ENCODE results near the gene TVP23B.
A peak's percentile ranks its signal among the peaks of the same experiment; 100 is the strongest.
"Not testable (repeated sequence)": the region's sequence is repeated elsewhere in the genome, so short reads cannot be mapped to it uniquely, and the experiment has no call there.

Gene TVP23B

DNA sequence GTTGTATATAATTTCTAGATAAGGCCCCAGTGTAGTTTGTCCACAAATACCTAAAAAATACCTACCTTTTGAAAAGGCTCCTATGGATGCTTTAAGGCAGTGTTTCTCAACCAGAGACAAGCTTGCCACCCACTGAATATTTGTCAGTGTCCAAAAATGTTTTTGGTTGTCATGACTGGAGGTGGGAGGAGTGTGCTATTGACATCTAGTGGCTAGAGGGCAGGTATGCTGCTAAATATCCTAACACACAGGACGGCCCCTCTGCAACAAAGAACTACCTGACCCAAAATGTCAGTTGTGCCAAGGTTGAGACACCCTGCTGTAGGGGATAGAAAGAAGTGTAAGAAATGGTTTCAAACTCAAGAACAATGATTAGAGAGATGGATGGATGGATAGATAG, 10.4 kb downstream of the TVP23B start:
- DNase-seq (ENCODE audit: low read depth) = not testable (repeated sequence)

GRCh38 chr17:18794841-18795240, 13.9 kb downstream of the TVP23B start:
- not testable (repeated sequence) for DNase-seq (ENCODE audit: low read depth)

GRCh38 chr17:18796887-18797286, 15.9 kb downstream of the TVP23B start:
- DNase-seq (ENCODE audit: low read depth) = not testable (repeated sequence)

DNA sequence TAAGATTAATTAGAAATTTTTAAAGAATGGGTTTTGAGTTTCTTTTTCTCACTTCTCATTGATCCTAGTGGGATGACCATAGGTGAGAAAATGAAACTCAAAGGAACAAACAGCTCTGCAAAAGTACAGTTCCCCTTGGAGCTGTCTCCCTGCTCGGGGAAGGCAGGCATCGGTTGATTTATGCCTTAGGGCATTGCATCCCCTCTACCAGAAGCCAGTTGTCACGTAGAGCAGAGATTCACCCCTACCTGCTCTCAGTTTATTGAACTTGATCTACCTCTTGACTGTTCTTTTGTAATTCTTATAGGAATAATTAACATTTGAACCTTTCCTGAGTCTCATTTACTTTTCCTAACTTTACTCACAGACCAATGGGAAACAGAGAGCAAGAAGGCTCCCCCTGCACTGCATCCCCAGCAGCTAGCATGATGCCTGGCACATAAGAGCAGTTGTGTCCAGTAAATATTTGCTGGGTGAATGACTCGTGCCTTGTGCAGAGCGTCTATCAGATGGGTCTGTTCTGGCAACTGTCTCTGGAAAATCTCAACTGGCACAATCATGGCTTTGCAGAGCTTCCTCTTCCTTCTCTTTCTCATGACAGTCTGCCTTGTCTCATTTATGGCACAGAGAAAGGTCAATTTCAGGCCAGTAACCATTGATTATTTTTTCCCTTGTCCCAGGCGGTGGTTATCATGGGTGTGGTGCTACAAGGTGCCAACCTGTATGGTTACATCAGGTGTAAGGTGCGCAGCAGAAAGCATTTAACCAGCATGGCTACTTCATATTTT, 22.7 kb downstream of the TVP23B start:
- not testable (repeated sequence) for DNase-seq (ENCODE audit: low read depth)

DNA sequence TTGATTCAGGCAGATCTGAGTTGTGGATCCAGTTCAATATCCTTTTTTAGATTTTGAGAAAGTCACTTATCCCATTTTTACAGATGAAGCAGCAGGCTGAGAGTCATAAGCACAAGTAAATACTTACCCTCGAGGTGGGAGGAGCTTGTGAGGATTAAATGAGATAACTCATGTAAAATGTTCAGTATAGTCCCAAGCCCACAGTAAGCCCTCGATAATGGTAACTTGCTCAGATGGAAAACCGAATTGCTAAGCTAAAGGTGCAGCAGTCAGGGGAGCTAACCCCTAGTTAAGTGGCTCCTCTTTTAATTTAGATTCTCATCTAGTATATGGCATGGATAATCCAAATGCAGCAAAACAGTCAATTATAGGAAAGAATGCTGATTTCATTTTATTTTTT, 34.9 kb downstream of the TVP23B start:
- not testable (repeated sequence) for DNase-seq (ENCODE audit: low read depth)

DNA sequence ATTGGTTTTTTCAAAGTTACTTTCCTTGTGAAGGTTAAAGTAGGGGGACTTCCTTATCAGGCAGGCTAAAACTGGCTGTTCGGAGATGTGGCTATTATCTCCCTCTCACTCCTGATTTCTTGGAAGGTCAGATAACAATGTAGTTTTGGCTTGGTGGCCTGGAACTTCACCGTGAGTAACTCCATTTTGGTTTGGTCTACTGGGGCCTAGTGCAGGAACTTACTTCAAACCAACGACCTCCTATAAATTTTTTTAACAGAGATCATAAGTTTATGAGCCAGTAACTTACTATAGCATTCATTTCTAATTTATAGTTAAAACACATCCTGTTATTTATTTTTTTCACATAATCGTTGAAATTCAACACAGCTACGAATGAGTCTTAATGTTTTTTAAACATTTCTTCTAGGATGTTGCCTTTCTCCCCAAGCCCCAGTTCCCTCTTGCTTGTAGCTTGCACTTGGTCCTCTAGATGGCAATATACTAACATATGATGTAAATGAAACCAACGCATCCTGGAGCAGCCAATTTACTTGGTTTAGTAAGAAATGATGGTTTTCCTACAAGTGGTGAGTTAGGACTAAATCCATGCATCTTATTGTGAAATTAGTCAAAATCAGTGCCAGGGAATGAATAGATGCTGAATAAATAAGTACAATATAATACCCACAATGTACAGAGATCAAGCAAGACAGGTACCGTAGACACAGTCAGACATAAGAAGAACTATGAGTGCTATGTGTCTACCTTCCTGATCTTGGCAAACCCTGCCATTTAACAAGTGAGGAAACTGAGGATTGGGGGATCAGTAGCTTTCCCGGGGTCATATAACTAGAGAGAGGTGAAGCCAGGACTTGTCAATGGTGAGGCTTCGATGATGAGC, 35.7 kb downstream of the TVP23B start:
- peak; percentile 14 for DNase-seq (ENCODE audit: low read depth)

- not testable (repeated sequence) for DNase-seq (ENCODE audit: low read depth)
Measured at GRCh38 chr17:18821430-18821829, 40.4 kb downstream of the TVP23B start.

- DNase-seq (ENCODE audit: low read depth) = not testable (repeated sequence)
Measured at GRCh38 chr17:18827613-18828012, 46.6 kb downstream of the TVP23B start.

DNA sequence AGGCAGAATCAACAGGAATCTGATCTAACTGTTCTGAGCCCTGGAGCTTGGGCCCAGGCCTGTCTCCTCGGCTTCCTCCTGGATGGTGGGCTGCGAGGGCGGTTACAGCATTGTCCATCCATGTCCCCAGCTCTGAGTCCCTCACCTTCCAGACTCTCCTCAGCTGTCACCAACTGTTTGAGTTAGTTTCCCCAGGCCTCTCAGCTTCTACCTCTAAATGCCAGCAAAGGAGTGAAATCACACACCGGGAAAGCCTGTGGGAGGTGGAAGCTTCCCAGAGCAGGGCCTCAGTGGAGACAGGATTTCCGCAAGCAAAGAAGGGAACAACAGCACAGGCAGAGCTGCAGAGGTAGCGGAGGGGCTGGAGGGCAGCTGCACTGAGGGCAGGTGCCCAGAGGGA, 67.5 kb downstream of the TVP23B start:
- no peak for DNase-seq (ENCODE audit: low read depth)

DNA sequence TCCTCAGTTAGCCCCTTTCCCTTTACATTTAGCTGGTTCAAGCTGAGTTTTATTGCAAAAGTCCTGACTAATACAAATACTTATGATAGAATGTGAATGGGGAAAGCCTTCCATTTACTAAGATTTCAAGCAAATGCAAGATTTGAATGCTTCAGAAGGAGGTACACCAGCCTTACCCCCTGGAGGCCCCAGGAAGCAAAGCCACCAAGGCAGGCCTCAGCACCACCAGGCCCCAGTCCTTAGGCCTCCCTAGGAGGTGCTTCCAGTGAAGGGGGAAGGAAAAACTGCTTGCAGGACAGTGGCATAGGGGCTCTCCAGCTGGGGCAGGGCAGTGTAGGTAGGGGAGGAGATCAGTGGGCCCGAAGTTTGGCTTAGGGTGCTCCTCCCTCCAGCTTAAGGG, 69.7 kb downstream of the TVP23B start:
- DNase-seq (ENCODE audit: low read depth) = no peak

DNA sequence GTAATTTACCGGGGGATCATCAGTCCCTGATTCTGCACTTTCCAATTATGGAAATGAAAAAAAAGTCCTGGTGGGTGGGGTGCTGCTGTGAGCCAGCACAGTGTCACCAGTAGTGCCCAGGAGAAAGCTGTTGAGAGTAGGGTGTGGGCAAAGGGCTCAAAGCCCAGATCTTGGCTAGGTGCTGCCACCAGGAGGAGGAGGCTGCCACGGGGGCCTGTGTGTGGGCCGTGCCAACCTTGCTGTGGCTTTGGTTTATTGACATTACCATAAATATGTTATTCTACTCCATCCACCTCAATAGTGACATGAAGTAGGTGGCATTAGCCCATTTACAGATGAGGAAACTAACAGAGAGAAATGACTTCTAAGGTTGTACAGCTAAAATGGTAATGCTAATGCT, 70.2 kb downstream of the TVP23B start:
- no peak for DNase-seq (ENCODE audit: low read depth)

DNA sequence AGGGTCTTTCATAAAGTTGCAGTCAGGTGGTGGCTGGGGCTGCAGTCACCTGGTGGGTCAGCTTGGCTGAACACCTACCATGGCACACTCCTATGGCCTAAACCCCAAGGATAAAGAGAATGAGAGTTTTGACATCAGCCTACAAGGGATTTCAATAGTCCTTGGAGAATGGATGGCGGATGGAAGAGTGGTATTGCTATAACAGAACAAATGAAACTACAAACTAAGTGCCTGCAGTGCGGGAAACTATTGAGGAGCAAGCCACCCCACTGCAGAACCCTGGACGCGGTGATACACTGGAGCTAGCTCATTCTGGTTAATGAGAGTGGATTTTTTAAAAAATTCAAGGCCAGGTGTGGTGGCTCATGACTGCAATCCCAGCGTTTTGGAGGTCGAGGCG, 74.0 kb downstream of the TVP23B start:
- DNase-seq (ENCODE audit: low read depth) = no peak

DNA sequence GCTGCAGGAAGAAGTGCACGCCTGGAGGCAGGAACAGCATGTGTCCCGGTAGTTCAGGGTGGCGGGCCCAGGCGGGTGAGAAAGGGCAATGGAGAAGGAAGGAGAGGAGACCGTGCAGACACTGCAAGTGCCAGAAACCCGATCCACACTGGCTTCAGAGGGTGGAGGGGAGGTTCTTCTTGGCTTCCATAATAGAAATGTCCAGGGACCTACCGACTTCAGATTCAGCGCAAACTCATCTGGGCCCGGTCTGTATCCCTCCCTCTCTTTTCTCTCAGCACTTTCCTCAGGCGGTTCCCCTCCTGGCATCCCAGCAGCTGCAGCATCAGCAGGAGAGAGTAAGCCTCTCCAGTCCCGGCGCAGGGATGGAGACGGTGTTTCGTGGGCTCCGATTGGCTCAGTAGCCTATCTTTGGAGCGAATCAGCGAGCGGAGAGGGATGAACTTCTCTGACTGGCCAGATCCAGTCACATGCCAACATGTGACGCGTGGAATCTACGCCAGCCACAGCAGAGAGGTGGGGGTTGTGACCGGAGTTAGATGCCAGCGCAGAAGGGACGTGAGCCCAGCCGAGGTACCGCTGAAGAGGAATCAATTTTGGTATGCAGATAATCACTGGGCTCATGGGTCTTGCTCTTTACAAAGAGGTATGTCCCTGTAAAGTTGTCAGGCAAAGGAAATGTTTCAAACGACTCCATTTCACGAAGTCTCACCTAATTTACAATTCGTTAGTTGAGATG, 75.0 kb downstream of the TVP23B start:
- DNase-seq (ENCODE audit: low read depth) = peak; percentile 80

Measured in activated gamma-delta T cell treated with anti-CD3 and anti-CD28 coated beads, Interleukin-2, amount 50 U/mL, for 16 hours (primary cell).